Skeletal muscle satellite cell (primary cell): ENCODE measurements around the gene TNNI2.
"Not testable (repeated sequence)": the region's sequence is repeated elsewhere in the genome, so short reads cannot be mapped to it uniquely, and the experiment has no call there.

ENCODE experiments used
- H3K27me3 ChIP-seq: 2 replicates; pipeline ENCODE4 v1.7.0; 2013; ENCODE audit warnings: low read length; ENCODE audit not compliant: control insufficient read depth, insufficient read depth
- H3K36me3 ChIP-seq: 2 replicates; pipeline ENCODE4 v1.7.0; 2013; ENCODE audit warnings: mild to moderate bottlenecking, control low read depth, low read length; ENCODE audit not compliant: insufficient read depth
- H3K4me1 ChIP-seq: 2 replicates; pipeline ENCODE4 v1.7.0; 2013; ENCODE audit warnings: low read length; ENCODE audit not compliant: control insufficient read depth, insufficient read depth
- H3K4me2 ChIP-seq: 2 replicates; pipeline ENCODE4 v1.7.0; 2013; ENCODE audit warnings: mild to moderate bottlenecking, low read length
- H3K4me3 ChIP-seq: 2 replicates; pipeline ENCODE4 v1.7.0; 2013; ENCODE audit warnings: low read length
- H3K9ac ChIP-seq: 2 replicates; pipeline ENCODE4 v1.7.0; 2013; ENCODE audit warnings: mild to moderate bottlenecking, low read depth, low read length, moderate library complexity
- H3K9me3 ChIP-seq: replicated peaks from 2 replicates; pipeline ENCODE4 v1.7.0; 2013; ENCODE audit warnings: mild to moderate bottlenecking, control low read depth, low read length

Gene TNNI2

GRCh38 chr11:1882265-1883238 is 43.8 kb downstream of the TNNI2 start:
- H3K4me3 ChIP-seq, result no peak overlapping the region
- H3K4me1 ChIP-seq, result peaks cover 46% of the 10 kb centered on the region
- no peak overlapping the region for H3K4me2 ChIP-seq
- H3K9me3 ChIP-seq, result no peaks in the 10 kb centered on the region
- H3K9ac ChIP-seq, result peak overlapping the region; percentile 46
- H3K36me3 ChIP-seq, result peaks cover 79% of the 10 kb centered on the region
- H3K27me3 ChIP-seq, result no peaks in the 10 kb centered on the region

DNA sequence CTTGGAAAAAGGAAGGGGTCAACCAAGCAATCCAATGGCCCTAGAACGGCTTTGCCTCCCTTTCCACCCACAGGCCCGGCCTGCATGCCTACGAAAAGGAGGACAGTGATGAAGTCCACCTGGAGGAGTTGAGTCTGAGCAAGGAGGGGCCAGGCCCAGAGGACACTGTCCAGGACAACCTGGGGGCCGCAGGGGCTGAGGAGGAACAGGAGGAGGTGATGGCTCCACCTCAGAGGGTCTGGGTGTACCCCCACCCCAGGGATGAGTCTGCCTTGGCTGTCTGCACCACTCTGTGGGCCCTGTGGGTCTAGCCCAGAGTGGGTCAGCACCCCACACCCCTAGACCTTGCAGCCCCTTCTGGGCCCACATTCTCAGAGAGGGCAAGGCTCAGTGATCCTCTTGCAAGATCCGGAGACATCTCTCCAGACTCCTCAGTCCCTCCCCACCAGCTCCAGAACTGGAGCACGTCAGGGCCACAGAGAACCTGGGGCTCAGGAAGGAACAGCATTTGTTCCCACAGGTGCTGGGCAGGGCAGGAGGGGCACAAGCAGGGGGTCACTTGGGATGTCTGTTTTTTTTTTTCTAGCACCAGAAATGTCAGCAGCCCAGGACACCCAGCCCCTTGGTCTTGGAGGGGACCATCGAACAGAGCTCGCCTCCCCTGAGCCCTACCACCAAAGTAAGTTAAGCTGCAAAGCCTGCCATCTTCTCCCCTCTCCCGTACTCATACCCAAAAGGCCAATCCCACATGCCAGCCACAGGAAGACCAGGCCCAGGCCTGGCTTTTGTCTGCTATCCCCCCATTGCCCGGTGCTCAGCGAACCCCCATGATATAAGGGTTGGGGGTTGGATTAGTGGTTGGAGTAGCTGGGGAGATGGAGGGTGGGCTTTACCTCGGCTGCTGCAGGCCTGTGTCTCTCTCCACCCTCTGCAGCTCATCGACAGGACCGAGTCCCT is 44.8 kb downstream of the TNNI2 start:
- H3K4me2 ChIP-seq, result no peak overlapping the region
- no peak overlapping the region for H3K9ac ChIP-seq
- H3K27me3 ChIP-seq, result no peaks in the 10 kb centered on the region
- peaks cover 45% of the 10 kb centered on the region for H3K4me1 ChIP-seq
- H3K9me3 ChIP-seq, result no peaks in the 10 kb centered on the region
- H3K4me3 ChIP-seq, result no peak overlapping the region
- H3K36me3 ChIP-seq, result peaks cover 90% of the 10 kb centered on the region

DNA sequence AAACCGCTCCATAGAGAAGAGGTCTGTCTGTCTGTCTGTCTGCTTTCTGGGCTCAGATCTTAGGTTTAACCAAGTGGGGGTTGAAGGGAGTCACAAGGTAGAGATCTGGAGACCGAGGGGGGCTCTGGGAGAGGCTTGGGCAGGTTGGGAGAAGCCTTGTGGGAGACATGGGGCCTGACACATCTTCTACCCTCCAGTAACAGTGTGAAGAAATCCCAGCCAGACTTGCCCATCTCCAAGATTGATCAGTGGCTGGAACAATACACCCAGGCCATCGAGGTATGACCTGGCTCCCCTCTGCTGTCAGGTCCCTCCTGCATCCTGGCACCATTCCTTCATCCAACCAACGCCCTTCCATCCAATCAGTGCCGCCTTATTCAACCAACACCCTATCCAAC is 45.5 kb downstream of the TNNI2 start:
- H3K27me3 ChIP-seq, result no peaks in the 10 kb centered on the region
- H3K9ac ChIP-seq, result no peak overlapping the region
- H3K4me1 ChIP-seq, result peaks cover 48% of the 10 kb centered on the region
- H3K36me3 ChIP-seq, result peaks cover 95% of the 10 kb centered on the region
- no peak overlapping the region for H3K4me2 ChIP-seq
- H3K9me3 ChIP-seq, result no peaks in the 10 kb centered on the region
- no peak overlapping the region for H3K4me3 ChIP-seq

GRCh38 chr11:1886551-1886950 is 47.8 kb downstream of the TNNI2 start:
- not testable (repeated sequence) for H3K4me2 ChIP-seq, H3K4me3 ChIP-seq, H3K9me3 ChIP-seq, H3K9ac ChIP-seq, H3K27me3 ChIP-seq
- Histone ChIP-seq H3K36me3 (peaks cover 96% of the 10 kb centered on the region), H3K4me1 (peaks cover 42% of the 10 kb centered on the region)

- H3K27me3 ChIP-seq, result no peaks in the 10 kb centered on the region
- peaks cover 87% of the 10 kb centered on the region for H3K36me3 ChIP-seq
- H3K9me3 ChIP-seq, result no peaks in the 10 kb centered on the region
- no peak overlapping the region for H3K4me2 ChIP-seq
- H3K9ac ChIP-seq, result no peak overlapping the region
- H3K4me1 ChIP-seq, result peaks cover 33% of the 10 kb centered on the region
- H3K4me3 ChIP-seq, result no peak overlapping the region
These were observed 48.9 kb downstream of the TNNI2 start for GRCh38 chr11:1887451-1888346.

DNA sequence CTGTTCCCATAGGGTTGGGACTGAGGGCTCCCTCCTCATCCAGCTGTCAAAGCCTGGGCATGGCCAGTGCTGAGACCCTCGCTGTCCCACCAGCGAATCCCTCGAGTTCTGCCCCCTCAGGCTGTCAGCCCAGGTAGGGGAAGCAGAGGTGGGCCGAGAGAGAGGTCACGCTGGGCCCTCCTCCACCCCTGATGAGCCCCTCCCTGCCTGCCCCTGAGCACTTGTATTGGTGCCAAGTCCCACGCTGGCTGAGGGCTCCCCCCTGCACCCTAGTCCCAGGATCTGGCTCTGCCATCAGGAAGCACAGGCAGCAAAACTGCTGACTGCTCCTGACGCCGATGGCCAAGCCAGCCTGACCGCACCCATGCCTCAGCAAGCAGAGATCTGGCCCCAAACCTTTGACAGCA is 49.6 kb downstream of the TNNI2 start:
- peaks cover 81% of the 10 kb centered on the region for H3K36me3 ChIP-seq
- H3K9ac ChIP-seq, result no peak overlapping the region
- H3K4me2 ChIP-seq, result no peak overlapping the region
- H3K4me3 ChIP-seq, result no peak overlapping the region
- no peaks in the 10 kb centered on the region for H3K9me3 ChIP-seq
- no peaks in the 10 kb centered on the region for H3K27me3 ChIP-seq
- peaks cover 33% of the 10 kb centered on the region for H3K4me1 ChIP-seq

GRCh38 chr11:1888811-1889210 is 50.0 kb downstream of the TNNI2 start:
- peaks cover 76% of the 10 kb centered on the region for H3K36me3 ChIP-seq
- no peak overlapping the region for H3K4me3 ChIP-seq
- H3K9me3 ChIP-seq, result no peaks in the 10 kb centered on the region
- H3K4me2 ChIP-seq, result no peak overlapping the region
- no peaks in the 10 kb centered on the region for H3K27me3 ChIP-seq
- peaks cover 33% of the 10 kb centered on the region for H3K4me1 ChIP-seq
- H3K9ac ChIP-seq, result no peak overlapping the region

DNA sequence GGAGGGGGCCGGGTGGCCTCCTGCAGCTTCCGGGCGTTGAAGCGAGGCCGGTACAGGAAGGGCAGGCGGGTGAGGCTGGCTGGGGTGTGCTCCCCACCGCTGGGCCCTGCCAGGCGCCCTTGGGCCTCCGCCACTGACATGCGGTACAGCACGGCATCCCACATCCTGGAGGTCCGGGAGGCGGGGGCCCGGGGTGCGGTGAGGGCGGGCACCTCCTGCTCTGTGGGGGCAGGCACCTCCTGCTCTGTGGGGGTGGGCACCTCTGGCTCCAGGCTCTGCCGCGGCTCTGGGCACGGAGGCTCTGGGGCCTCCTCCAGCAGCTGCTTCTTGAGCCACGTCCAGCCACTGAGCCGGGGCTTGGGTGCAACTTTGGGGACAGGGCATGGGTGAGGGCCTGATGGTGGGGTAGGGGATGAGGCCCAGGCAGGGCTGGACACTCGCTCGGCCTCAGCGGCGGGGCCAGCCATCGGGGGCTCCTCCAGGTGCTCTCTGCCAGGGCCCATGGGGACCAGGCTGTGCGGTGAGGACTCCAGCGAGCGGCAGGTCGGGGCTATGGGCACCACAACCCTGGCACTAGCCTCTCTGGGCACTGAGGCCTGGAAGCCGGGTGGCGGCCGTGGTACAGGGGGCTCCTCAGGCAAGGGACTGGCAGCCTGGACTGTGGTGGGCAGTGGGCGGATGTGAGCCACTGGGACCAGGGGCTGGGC is 50.6 kb downstream of the TNNI2 start:
- Histone ChIP-seq H3K36me3 (peaks cover 71% of the 10 kb centered on the region), H3K9ac (no peak overlapping the region), H3K27me3 (no peaks in the 10 kb centered on the region), H3K9me3 (no peaks in the 10 kb centered on the region), H3K4me2 (no peak overlapping the region), H3K4me3 (no peak overlapping the region), H3K4me1 (peaks cover 33% of the 10 kb centered on the region)

GRCh38 chr11:1889941-1890855 is 51.4 kb downstream of the TNNI2 start:
- Histone ChIP-seq H3K36me3 (peaks cover 62% of the 10 kb centered on the region), H3K4me1 (peaks cover 33% of the 10 kb centered on the region), H3K9ac (peak overlapping the region; percentile 47), H3K27me3 (no peaks in the 10 kb centered on the region), H3K4me3 (no peak overlapping the region), H3K4me2 (no peak overlapping the region), H3K9me3 (no peaks in the 10 kb centered on the region)
